Measurements from ENCODE around the gene CRYBG2.

Gene CRYBG2

GRCh38 chr1:26283279-26283853 is 70.6 kb downstream of the CRYBG2 start:
- DNase-seq (ENCODE audit: low read depth): no peak
- H3K4me3 ChIP-seq (ENCODE audit: control insufficient read depth, low read depth, low read length): no peak overlapping the region
- no peak for TF ChIP-seq CTCF (conservative IDR thresholded peaks at IDR 0.05; ENCODE audit: control insufficient read depth, insufficient read depth, low read depth, low read length)

- no peak overlapping the region for H3K4me3 ChIP-seq (ENCODE audit: control insufficient read depth, low read depth, low read length)
- no peak for TF ChIP-seq CTCF (conservative IDR thresholded peaks at IDR 0.05; ENCODE audit: control insufficient read depth, insufficient read depth, low read depth, low read length)
- no peak for DNase-seq (ENCODE audit: low read depth)
These were observed 71.5 kb downstream of the CRYBG2 start for GRCh38 chr1:26282401-26282918.

- TF ChIP-seq CTCF (conservative IDR thresholded peaks at IDR 0.05; ENCODE audit: control insufficient read depth, insufficient read depth, low read depth, low read length): no peak
- H3K4me3 ChIP-seq (ENCODE audit: control insufficient read depth, low read depth, low read length): peak overlapping the region; percentile 82
- DNase-seq (ENCODE audit: low read depth): peak; percentile 43
These were observed 72.0 kb downstream of the CRYBG2 start for GRCh38 chr1:26281971-26282370.

- TF ChIP-seq CTCF (conservative IDR thresholded peaks at IDR 0.05; ENCODE audit: control insufficient read depth, insufficient read depth, low read depth, low read length): no peak
- peak overlapping the region; percentile 82 for H3K4me3 ChIP-seq (ENCODE audit: control insufficient read depth, low read depth, low read length)
- no peak for DNase-seq (ENCODE audit: low read depth)
These were observed 72.6 kb downstream of the CRYBG2 start for GRCh38 chr1:26281091-26281958.

- peak; percentile 60 for DNase-seq (ENCODE audit: low read depth)
- no peak for TF ChIP-seq CTCF (conservative IDR thresholded peaks at IDR 0.05; ENCODE audit: control insufficient read depth, insufficient read depth, low read depth, low read length)
- H3K4me3 ChIP-seq (ENCODE audit: control insufficient read depth, low read depth, low read length): peak overlapping the region; percentile 82
These were observed 73.4 kb downstream of the CRYBG2 start for GRCh38 chr1:26280333-26281042.

GRCh38 chr1:26279456-26280332 is 74.2 kb downstream of the CRYBG2 start, which contains the start of gene SH3BGRL3:
TSS of gene SH3BGRL3 (plus strand) at chr1:26280086. CDS start at chr1:26280156, 70 bp downstream.
- peak; percentile 46 for TF ChIP-seq CTCF (conservative IDR thresholded peaks at IDR 0.05; ENCODE audit: control insufficient read depth, insufficient read depth, low read depth, low read length)
- DNase-seq (ENCODE audit: low read depth): peak; percentile 76
- peak within 1 kb of the TSS; percentile 82 for H3K4me3 ChIP-seq (ENCODE audit: control insufficient read depth, low read depth, low read length)

Measured in fibroblast of mammary gland (primary cell).